Right cardiac atrium (tissue), 5 donors: ENCODE results near the gene BTBD2. TPM values are rescaled to one million over a fixed set of nuclear protein-coding genes. Genes with fewer than 3 reads are reported as not detected.

Experiments used
- ATAC-seq, 2 donors: fragments of 200-7000 bp; cut with Tn5 transposase; one replicate each; pipeline versions ENCODE4 v1.8.0 to v1.9.1; 2020; ENCODE audit warnings: moderate library complexity in 2 of 2, mild to moderate bottlenecking in 1 of 2
- DNase-seq, 3 donors: peaks; one replicate each; pipeline ENCODE4 v3.0.0-alpha.2; 2020
- H3K27ac ChIP-seq: one replicate; pipeline ENCODE4 v1.5.1; 2013; ENCODE audit warnings: mild to moderate bottlenecking, low read length, control low read depth, moderate library complexity
- H3K27me3 ChIP-seq: one replicate; pipeline ENCODE4 v1.6.1; 2013; ENCODE audit not compliant: control insufficient read depth, insufficient read depth
- H3K4me1 ChIP-seq: one replicate; pipeline ENCODE4 v1.6.1; 2013; ENCODE audit warnings: low read length; ENCODE audit not compliant: control insufficient read depth, insufficient read depth
- H3K4me3 ChIP-seq: one replicate; pipeline ENCODE4 v1.5.1; 2013; ENCODE audit warnings: low read length, control low read depth
- H3K9me3 ChIP-seq: one replicate; pipeline ENCODE4 v1.6.1; 2013; ENCODE audit warnings: low read length; ENCODE audit not compliant: control insufficient read depth
- WGBS: extraction: QIAGEN DNeasy Blood & Tissue Kit; methylation state at CpG from one replicate; pipeline ENCODE4 v1.1.7; 2013; 5-methylcytosine and 5-hydroxymethylcytosine counted together
- intact Hi-C, 4 donors: fragments of 100-400 bp; cut with DNase I; formaldehyde crosslinking; loops; one replicate each; pipeline versions ENCODE4 v1.11.0 to v1.14.0; 2022 to 2023
- polyA plus RNA-seq: library from polyadenylated mRNA; stranded (reverse); fragments of 200-250 nt; gene quantifications from one replicate; pipeline ENCODE4 v1.2.3, GENCODE V29; 2013
- total RNA-seq, 4 donors: library from RNA; stranded (reverse); fragmentation: NEBNext Ultra II Directional; extraction: Animal tissue kit (Norgen Biotek cat#: 25700); gene quantifications; one replicate each; pipeline ENCODE4 v1.2.1, GENCODE V29; 2021
- donor health status: healthy with polysubstance abuse.
- donor health status: DM: no; HTN: yes; CAD: no.
- donor health status: DM: no; HTN: no; CAD: no.
- donor health status: DM: no; HTN: yes; CAD: no; lungs with severe emphysema.
- donor health status: DM: yes; HTN: yes; CAD: no.

Gene BTBD2
- total and polyA plus RNA-seq, 5 donors, result 39.3 to 68.4 (median 61.5) TPM

GRCh38 chr19:2058570-2059421 lies 43.3 kb upstream of the BTBD2 start:
- H3K4me1 ChIP-seq, result peaks cover 10% of the 10 kb centered on the region
- no peaks in the 10 kb centered on the region for H3K27me3 ChIP-seq
- H3K4me3 ChIP-seq, result no peak overlapping the region
- ATAC-seq (no peak), DNase-seq (no peak)
- WGBS, result 90% methylated on average over 27 of the region's 27 CpGs
- H3K27ac ChIP-seq, result peak overlapping the region; percentile 89
- intact Hi-C loops, result no loop called here
- no peaks in the 10 kb centered on the region for H3K9me3 ChIP-seq

- WGBS, result 84% methylated on average over 23 of the region's 23 CpGs
- no peak for ATAC-seq
- Histone ChIP-seq H3K9me3 (no peaks in the 10 kb centered on the region), H3K4me1 (peaks cover 10% of the 10 kb centered on the region), H3K4me3 (no peak overlapping the region), H3K27me3 (no peaks in the 10 kb centered on the region), H3K27ac (no peak overlapping the region)
- peak in 2 of 3 donors; percentile 59 to 64 for DNase-seq
- intact Hi-C loops, result no loop called here
Measured at GRCh38 chr19:2057484-2058469, 42.3 kb upstream of the BTBD2 start.

- no peak overlapping the region for H3K4me3 ChIP-seq
- intact Hi-C loops, result no loop called here
- DNase-seq (peak in 2 of 3 donors; percentile 72 to 76), ATAC-seq (no peak)
- no peaks in the 10 kb centered on the region for H3K9me3 ChIP-seq
- peaks cover 6% of the 10 kb centered on the region for H3K4me1 ChIP-seq
- 37% methylated on average over 5 of the region's 5 CpGs for WGBS
- peak overlapping the region; percentile 55 for H3K27ac ChIP-seq
- no peaks in the 10 kb centered on the region for H3K27me3 ChIP-seq
Measured at GRCh38 chr19:2056837-2057192, 41.3 kb upstream of the BTBD2 start.

- Histone ChIP-seq H3K4me1 (peaks cover 10% of the 10 kb centered on the region), H3K27me3 (no peaks in the 10 kb centered on the region), H3K4me3 (no peak overlapping the region), H3K27ac (peak overlapping the region; percentile 81), H3K9me3 (no peaks in the 10 kb centered on the region)
- DNase-seq, result peak; percentile 68 to 88 (median 82)
- peak; percentile 10 to 30 for ATAC-seq
- intact Hi-C loops, result no loop called here
- 35% methylated on average over 22 of the region's 22 CpGs for WGBS
Measured at GRCh38 chr19:2055931-2056836, 40.7 kb upstream of the BTBD2 start.

GRCh38 chr19:2054763-2055162 lies 39.2 kb upstream of the BTBD2 start:
- Histone ChIP-seq H3K27ac (peak overlapping the region; percentile 6), H3K4me3 (no peak overlapping the region), H3K27me3 (no peaks in the 10 kb centered on the region), H3K9me3 (no peaks in the 10 kb centered on the region), H3K4me1 (peaks cover 10% of the 10 kb centered on the region)
- intact Hi-C loops, result no loop called here
- WGBS, result 75% methylated on average over 8 of the region's 8 CpGs
- DNase-seq (peak; percentile 14 to 62 (median 47)), ATAC-seq (no peak)

- no peak overlapping the region for H3K4me3 ChIP-seq
- no peaks in the 10 kb centered on the region for H3K9me3 ChIP-seq
- peak overlapping the region; percentile 19 for H3K27ac ChIP-seq
- DNase-seq (peak; percentile 88 to 95 (median 93)), ATAC-seq (peak; percentile 22 to 58)
- peaks cover 12% of the 10 kb centered on the region for H3K4me1 ChIP-seq
- intact Hi-C loops, result no loop called here
- H3K27me3 ChIP-seq, result no peaks in the 10 kb centered on the region
- WGBS, result 69% methylated on average over 24 of the region's 24 CpGs
Measured at GRCh38 chr19:2053601-2054389, 38.3 kb upstream of the BTBD2 start.

GRCh38 chr19:2051773-2052704 lies 36.5 kb upstream of the BTBD2 start:
- peaks cover 19% of the 10 kb centered on the region for H3K4me1 ChIP-seq
- no peak overlapping the region for H3K4me3 ChIP-seq
- H3K27me3 ChIP-seq, result no peaks in the 10 kb centered on the region
- DNase-seq (peak; percentile 75 to 91 (median 86)), ATAC-seq (peak in 1 of 2 donors; percentile 6)
- 50% methylated on average over 18 of the region's 18 CpGs for WGBS
- intact Hi-C loops, result no loop called here
- H3K27ac ChIP-seq, result peak overlapping the region; percentile 85
- no peaks in the 10 kb centered on the region for H3K9me3 ChIP-seq

- DNase-seq (peak; percentile 92 to 98 (median 97)), ATAC-seq (peak; percentile 73 to 78)
- Histone ChIP-seq H3K9me3 (no peaks in the 10 kb centered on the region), H3K27ac (peak within 1 kb of the TSS; percentile 85), H3K4me1 (peaks cover 20% of the 10 kb centered on the region), H3K27me3 (no peaks in the 10 kb centered on the region), H3K4me3 (peak within 1 kb of the TSS; percentile 79)
- WGBS, result 2% methylated on average over 93 of the region's 93 CpGs
- intact Hi-C loops, result no loop called here
Measured at GRCh38 chr19:2050991-2051772, 35.7 kb upstream of the BTBD2 start, which contains the start of gene MKNK2. Gene MKNK2, minus strand, starts transcription at chr19:2051244. Its CDS starts 393 bp downstream, at chr19:2050851.
